Suprapubic skin (tissue), 4 donors: Measurements from ENCODE around the gene HOXB4. TPM values are rescaled to one million over a fixed set of nuclear protein-coding genes. Genes with fewer than 3 reads are reported as not detected.

Experiments
- DNase-seq, 2 donors: peaks; one replicate each; pipeline ENCODE4 v3.0.0-alpha.2; 2019; ENCODE audit warnings: low spot score in 2 of 2
- H3K27ac ChIP-seq: fragments of 200-600 bp; sonication (generic); one replicate; pipeline ENCODE4 v1.5.1; 2019
- H3K27me3 ChIP-seq: fragments of 200-600 bp; sonication (generic); one replicate; pipeline ENCODE4 v1.5.1; 2019
- H3K36me3 ChIP-seq: fragments of 200-600 bp; sonication (generic); one replicate; pipeline ENCODE4 v1.5.1; 2019
- H3K4me1 ChIP-seq: fragments of 200-600 bp; sonication (generic); one replicate; pipeline ENCODE4 v1.5.1; 2019
- H3K4me3 ChIP-seq: fragments of 200-600 bp; sonication (generic); one replicate; pipeline ENCODE4 v1.5.1; 2019; ENCODE audit warnings: mild to moderate bottlenecking
- H3K9me3 ChIP-seq: fragments of 200-600 bp; sonication (generic); one replicate; pipeline ENCODE4 v1.5.1; 2019
- EP300 ChIP-seq: sonication (generic); formaldehyde crosslinking; IDR thresholded peaks from one replicate; pipeline ENCODE4 v1.6.1; 2017; ENCODE audit warnings: antibody characterized with exemption
- POLR2A ChIP-seq, 2 donors: fragments of 450-650 bp; IDR thresholded peaks; one replicate each; pipeline ENCODE4 v1.6.1; 2017; ENCODE audit warnings: antibody characterized with exemption in 2 of 2, mild to moderate bottlenecking in 2 of 2, moderate library complexity in 2 of 2
- POLR2AphosphoS5 ChIP-seq, 3 donors: sonication (generic); formaldehyde crosslinking; IDR thresholded peaks; one replicate each; pipeline ENCODE4 v1.6.1; 2017; ENCODE audit warnings: antibody characterized with exemption in 3 of 3
- WGBS: methylation state at CpG from one replicate; pipeline ENCODE4 v1.1.5; 2018; 5-methylcytosine and 5-hydroxymethylcytosine counted together
- total RNA-seq, 4 donors: library from RNA; depleted of rRNA; stranded (reverse); fragments of >200 nt; gene quantifications; one replicate each; pipeline ENCODE4 v1.1.0, GENCODE V29; 2016
- TF ChIP-seq, protein P1 (sequence below), 2 donors: fragments of 200-600 bp in 1 of 2; fragments of 450-650 bp in 1 of 2; sonication (generic) in 1 of 2; IDR thresholded peaks; one replicate each; pipeline ENCODE4 v1.5.1; 2016 to 2019; ENCODE audit warnings: antibody characterized with exemption in 2 of 2, mild to moderate bottlenecking in 1 of 2, moderate library complexity in 1 of 2

HOXB4 gene
- total RNA-seq, 4 donors from 2014 or later, result 0.42 to 3.5 (median 1.0) TPM

DNA sequence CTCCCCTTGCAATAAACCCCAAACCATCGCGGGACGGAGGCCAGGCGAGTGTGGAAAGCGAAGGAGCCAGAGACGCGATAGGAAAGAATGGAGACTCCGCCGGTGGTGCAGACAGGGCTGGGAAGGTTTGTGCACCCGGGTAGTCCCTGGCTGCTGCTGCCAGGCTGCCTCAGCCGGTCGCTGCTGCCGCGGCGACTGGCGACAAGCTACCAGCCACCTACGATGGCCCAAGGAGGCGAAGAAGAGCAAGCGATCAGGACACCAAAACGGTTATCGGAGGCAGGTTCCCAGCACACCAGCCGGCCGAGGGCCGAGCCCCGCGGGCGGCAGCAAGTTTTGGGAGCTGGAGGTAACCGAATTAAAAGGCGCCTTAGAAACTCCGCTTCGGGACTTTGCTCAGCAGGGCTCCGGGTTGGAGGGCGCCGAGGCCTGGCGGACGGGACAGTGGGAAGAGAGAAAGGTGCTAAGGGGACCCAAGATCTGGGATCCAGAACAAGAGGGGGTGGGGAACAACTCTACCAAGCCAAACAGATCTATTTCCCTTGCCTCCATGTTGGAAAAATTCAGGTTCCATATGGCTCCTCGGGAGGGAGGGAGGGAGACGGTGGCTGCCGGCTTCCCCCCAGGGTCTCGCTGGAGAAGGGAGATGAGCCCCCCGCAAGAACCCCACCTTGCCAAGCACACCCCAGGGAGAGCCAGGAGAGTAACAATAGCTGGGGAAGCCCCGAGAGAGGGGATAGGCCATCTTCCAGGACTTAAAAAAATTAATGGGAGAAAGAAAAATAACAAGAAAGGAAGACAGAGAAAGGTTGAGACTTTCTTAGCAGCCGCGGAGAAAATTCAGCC, 23.5 kb downstream of the HOXB4 start:
- 50% methylated on average over 25 of the region's 44 CpGs for WGBS
- TF ChIP-seq, protein P1, sequence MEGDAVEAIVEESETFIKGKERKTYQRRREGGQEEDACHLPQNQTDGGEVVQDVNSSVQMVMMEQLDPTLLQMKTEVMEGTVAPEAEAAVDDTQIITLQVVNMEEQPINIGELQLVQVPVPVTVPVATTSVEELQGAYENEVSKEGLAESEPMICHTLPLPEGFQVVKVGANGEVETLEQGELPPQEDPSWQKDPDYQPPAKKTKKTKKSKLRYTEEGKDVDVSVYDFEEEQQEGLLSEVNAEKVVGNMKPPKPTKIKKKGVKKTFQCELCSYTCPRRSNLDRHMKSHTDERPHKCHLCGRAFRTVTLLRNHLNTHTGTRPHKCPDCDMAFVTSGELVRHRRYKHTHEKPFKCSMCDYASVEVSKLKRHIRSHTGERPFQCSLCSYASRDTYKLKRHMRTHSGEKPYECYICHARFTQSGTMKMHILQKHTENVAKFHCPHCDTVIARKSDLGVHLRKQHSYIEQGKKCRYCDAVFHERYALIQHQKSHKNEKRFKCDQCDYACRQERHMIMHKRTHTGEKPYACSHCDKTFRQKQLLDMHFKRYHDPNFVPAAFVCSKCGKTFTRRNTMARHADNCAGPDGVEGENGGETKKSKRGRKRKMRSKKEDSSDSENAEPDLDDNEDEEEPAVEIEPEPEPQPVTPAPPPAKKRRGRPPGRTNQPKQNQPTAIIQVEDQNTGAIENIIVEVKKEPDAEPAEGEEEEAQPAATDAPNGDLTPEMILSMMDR (IDR thresholded peaks at IDR 0.05), result no peak
- TF ChIP-seq POLR2AphosphoS5 (IDR thresholded peaks at IDR 0.05) (no peak), POLR2A (IDR thresholded peaks at IDR 0.05) (no peak), EP300 (no peak)
- no peaks in the 10 kb centered on the region for H3K27me3 ChIP-seq
- no peak for DNase-seq
- no peaks in the 10 kb centered on the region for H3K9me3 ChIP-seq
- peak overlapping the region; percentile 85 for H3K27ac ChIP-seq
- peaks cover 16% of the 10 kb centered on the region for H3K36me3 ChIP-seq
- peaks cover 70% of the 10 kb centered on the region for H3K4me1 ChIP-seq
- H3K4me3 ChIP-seq, result peak overlapping the region; percentile 54

DNA sequence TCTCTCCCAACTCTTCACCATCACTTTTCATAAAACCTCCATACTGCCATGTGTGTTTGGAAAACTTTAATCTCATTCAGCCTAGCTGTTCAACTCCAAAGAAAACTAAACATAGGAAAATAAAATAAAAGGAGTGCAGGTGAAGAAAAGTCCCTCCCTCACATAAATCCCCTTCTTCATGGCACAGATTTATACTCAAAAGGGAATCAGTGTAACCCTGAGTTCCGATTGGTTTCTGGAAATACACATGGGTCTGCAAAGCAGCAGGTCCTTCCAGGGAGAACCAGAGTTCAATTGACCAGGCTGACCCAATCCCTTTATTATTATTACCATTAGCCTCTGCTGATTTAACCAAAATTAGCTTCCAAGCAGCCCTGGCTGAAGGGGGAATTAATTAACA, 24.3 kb downstream of the HOXB4 start:
- no peaks in the 10 kb centered on the region for H3K27me3 ChIP-seq
- WGBS, result 84% methylated on average over 1 of the region's 1 CpG
- peak overlapping the region; percentile 85 for H3K27ac ChIP-seq
- peaks cover 16% of the 10 kb centered on the region for H3K36me3 ChIP-seq
- peaks cover 64% of the 10 kb centered on the region for H3K4me1 ChIP-seq
- no peak for DNase-seq
- peak overlapping the region; percentile 54 for H3K4me3 ChIP-seq
- TF ChIP-seq, protein P1 (IDR thresholded peaks at IDR 0.05), result no peak
- TF ChIP-seq EP300 (no peak), POLR2A (IDR thresholded peaks at IDR 0.05) (no peak), POLR2AphosphoS5 (IDR thresholded peaks at IDR 0.05) (no peak)
- H3K9me3 ChIP-seq, result no peaks in the 10 kb centered on the region

DNA sequence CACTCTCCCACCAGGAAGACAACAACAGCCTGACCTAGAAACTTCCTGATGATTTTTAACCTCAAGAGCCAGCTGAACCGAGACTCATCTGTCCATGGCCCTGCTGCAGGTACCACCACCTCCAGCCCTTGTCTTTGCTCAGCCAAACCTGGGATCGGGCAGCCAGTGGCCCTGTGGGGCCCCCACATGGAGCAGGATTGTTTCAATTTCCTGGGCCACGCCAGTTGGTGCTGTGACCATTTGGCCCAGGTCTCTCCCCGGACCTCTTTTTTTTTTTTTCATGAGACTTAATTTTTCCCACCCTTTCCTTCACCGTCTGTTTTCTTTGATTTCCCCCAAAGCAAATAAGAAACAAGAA, 25.0 kb downstream of the HOXB4 start:
- no peaks in the 10 kb centered on the region for H3K27me3 ChIP-seq
- no peak overlapping the region for H3K4me3 ChIP-seq
- peaks cover 16% of the 10 kb centered on the region for H3K36me3 ChIP-seq
- peaks cover 63% of the 10 kb centered on the region for H3K4me1 ChIP-seq
- H3K27ac ChIP-seq, result peak overlapping the region; percentile 55
- 61% methylated on average over 5 of the region's 5 CpGs for WGBS
- no peak for TF ChIP-seq POLR2A (IDR thresholded peaks at IDR 0.05)
- TF ChIP-seq POLR2AphosphoS5 (IDR thresholded peaks at IDR 0.05), result no peak
- TF ChIP-seq, protein P1 (IDR thresholded peaks at IDR 0.05), result no peak
- no peak for TF ChIP-seq EP300
- no peak for DNase-seq
- H3K9me3 ChIP-seq, result no peaks in the 10 kb centered on the region

- Histone ChIP-seq H3K4me3 (no peak overlapping the region), H3K4me1 (peaks cover 62% of the 10 kb centered on the region), H3K36me3 (peaks cover 16% of the 10 kb centered on the region), H3K9me3 (no peaks in the 10 kb centered on the region), H3K27me3 (no peaks in the 10 kb centered on the region), H3K27ac (peak overlapping the region; percentile 55)
- TF ChIP-seq EP300 (no peak), POLR2A (IDR thresholded peaks at IDR 0.05) (no peak), POLR2AphosphoS5 (IDR thresholded peaks at IDR 0.05) (peak in 1 of 3 donors; percentile 14)
- TF ChIP-seq, protein P1 (IDR thresholded peaks at IDR 0.05), result no peak
- WGBS, result 54% methylated on average over 11 of the region's 11 CpGs
- DNase-seq, result no peak
These were observed 25.5 kb downstream of the HOXB4 start for GRCh38 chr17:48552466-48553189.
